SK-N-SH treated with all-trans-retinoic acid at 6 μM for 48 hours (cell line): ENCODE results near the gene CPNE8.

ENCODE experiments used
- ATAC-seq: fragments of 200-7000 bp; cut with Tn5 transposase; 3 replicates; pipeline ENCODE4 v1.9.1; 2020; ENCODE audit warnings: mild to moderate bottlenecking, moderate library complexity
- BACH2 ChIP-seq: fragments of 250-450 bp; sonication (Bioruptor Pico); IDR thresholded peaks from 2 replicates; pipeline ENCODE4 v1.9.0; 2021; ENCODE audit warnings: mild to moderate bottlenecking, borderline replicate concordance
- CSRNP3 ChIP-seq: fragments of 250-450 bp; sonication (Bioruptor Pico); IDR thresholded peaks from 2 replicates; pipeline ENCODE4 v1.5.1; 2021; ENCODE audit warnings: mild to moderate bottlenecking, moderate library complexity
- ESRRG ChIP-seq: fragments of 250-450 bp; sonication (Bioruptor Pico); IDR thresholded peaks from 2 replicates; pipeline ENCODE4 v1.6.1; 2021; ENCODE audit warnings: mild to moderate bottlenecking
- GLIS3 ChIP-seq: fragments of 250-450 bp; sonication (Bioruptor Pico); IDR thresholded peaks from 2 replicates; pipeline ENCODE4 v1.5.0; 2020; ENCODE audit warnings: mild to moderate bottlenecking, moderate library complexity
- ISL1 ChIP-seq: fragments of 250-450 bp; sonication (Bioruptor Pico); IDR thresholded peaks from 2 replicates; pipeline ENCODE4 v2.1.2; 2022; ENCODE audit warnings: mild to moderate bottlenecking, moderate library complexity
- OSR1 ChIP-seq: fragments of 250-450 bp; sonication (Bioruptor Pico); IDR thresholded peaks from 2 replicates; pipeline ENCODE4 v1.8.0; 2022; ENCODE audit warnings: moderate library complexity, mild to moderate bottlenecking, inconsistent platforms
- PPARA ChIP-seq: fragments of 250-450 bp; sonication (Bioruptor Pico); IDR thresholded peaks from 2 replicates; pipeline ENCODE4 v1.5.0; 2020; ENCODE audit warnings: mild to moderate bottlenecking, borderline replicate concordance
- RARB ChIP-seq: fragments of 250-450 bp; sonication (Bioruptor Pico); IDR thresholded peaks from 2 replicates; pipeline ENCODE4 v1.8.0; 2021; ENCODE audit warnings: mild to moderate bottlenecking, moderate library complexity
- SNAI2 ChIP-seq: fragments of 250-450 bp; sonication (Bioruptor Pico); IDR thresholded peaks from 2 replicates; pipeline ENCODE4 v1.5.0; 2020; ENCODE audit warnings: mild to moderate bottlenecking, moderate library complexity
- TOX ChIP-seq: fragments of 250-450 bp; sonication (Bioruptor Pico); IDR thresholded peaks from 2 replicates; pipeline ENCODE4 v1.8.0; 2021; ENCODE audit warnings: mild to moderate bottlenecking, moderate library complexity, borderline replicate concordance
- TSHZ2 ChIP-seq: fragments of 250-450 bp; sonication (Bioruptor Pico); IDR thresholded peaks from 2 replicates; pipeline ENCODE4 v1.5.0; 2020; ENCODE audit warnings: mild to moderate bottlenecking, moderate library complexity
- ZC3H10 ChIP-seq: fragments of 250-450 bp; sonication (Bioruptor Pico); IDR thresholded peaks from 2 replicates; pipeline ENCODE4 v1.5.1; 2021; ENCODE audit warnings: mild to moderate bottlenecking, moderate library complexity
- ZFP3 ChIP-seq: fragments of 250-450 bp; sonication (Bioruptor Pico); IDR thresholded peaks from 2 replicates; pipeline ENCODE4 v1.5.0; 2020; ENCODE audit warnings: mild to moderate bottlenecking, moderate library complexity
- ZFP30 ChIP-seq: fragments of 450-650 bp; formaldehyde crosslinking; IDR thresholded peaks from 2 replicates; pipeline ENCODE4 v1.5.0; 2022; ENCODE audit warnings: mild to moderate bottlenecking, moderate library complexity
- ZNF70 ChIP-seq: fragments of 450-650 bp; formaldehyde crosslinking; IDR thresholded peaks from 2 replicates; pipeline ENCODE4 v1.5.0; 2020; ENCODE audit warnings: mild to moderate bottlenecking, moderate library complexity
- ZNF8 ChIP-seq: fragments of 450-650 bp; formaldehyde crosslinking; IDR thresholded peaks from 2 replicates; pipeline ENCODE4 v1.5.0; 2020; ENCODE audit warnings: mild to moderate bottlenecking, moderate library complexity
- TF ChIP-seq, protein P1 (sequence below): fragments of 250-450 bp; sonication (Bioruptor Pico); IDR thresholded peaks from 2 replicates; pipeline ENCODE4 v1.8.0; 2021; ENCODE audit warnings: low read depth, mild to moderate bottlenecking, moderate library complexity, borderline replicate concordance
- TF ChIP-seq, protein P2 (sequence below): fragments of 250-450 bp; sonication (Bioruptor Pico); IDR thresholded peaks from 2 replicates; pipeline ENCODE4 v1.8.0; 2020; ENCODE audit warnings: mild to moderate bottlenecking, moderate library complexity, borderline replicate concordance

Gene CPNE8

GRCh38 chr12:38934686-38935085 lies 29.3 kb upstream of the CPNE8 start (continued):
- TF ChIP-seq, protein P1, sequence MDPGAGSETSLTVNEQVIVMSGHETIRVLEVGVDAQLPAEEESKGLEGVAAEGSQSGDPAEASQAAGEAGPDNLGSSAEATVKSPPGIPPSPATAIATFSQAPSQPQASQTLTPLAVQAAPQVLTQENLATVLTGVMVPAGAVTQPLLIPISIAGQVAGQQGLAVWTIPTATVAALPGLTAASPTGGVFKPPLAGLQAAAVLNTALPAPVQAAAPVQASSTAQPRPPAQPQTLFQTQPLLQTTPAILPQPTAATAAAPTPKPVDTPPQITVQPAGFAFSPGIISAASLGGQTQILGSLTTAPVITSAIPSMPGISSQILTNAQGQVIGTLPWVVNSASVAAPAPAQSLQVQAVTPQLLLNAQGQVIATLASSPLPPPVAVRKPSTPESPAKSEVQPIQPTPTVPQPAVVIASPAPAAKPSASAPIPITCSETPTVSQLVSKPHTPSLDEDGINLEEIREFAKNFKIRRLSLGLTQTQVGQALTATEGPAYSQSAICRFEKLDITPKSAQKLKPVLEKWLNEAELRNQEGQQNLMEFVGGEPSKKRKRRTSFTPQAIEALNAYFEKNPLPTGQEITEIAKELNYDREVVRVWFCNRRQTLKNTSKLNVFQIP (CRISPR knock-in tag): no peak
- no peak for TF ChIP-seq ZC3H10
- no peak for TF ChIP-seq TSHZ2 (CRISPR knock-in tag)
- no peak for TF ChIP-seq RARB (CRISPR knock-in tag)
- TF ChIP-seq TOX: no peak

GRCh38 chr12:38934078-38934584 lies 28.7 kb upstream of the CPNE8 start:
- ATAC-seq: no peak

GRCh38 chr12:38932320-38932719 lies 26.9 kb upstream of the CPNE8 start:
- no peak for ATAC-seq
- TF ChIP-seq CSRNP3 (CRISPR knock-in tag) (no peak), ESRRG (no peak), ZFP30 (no peak), ZC3H10 (no peak), ZFP3 (no peak), OSR1 (CRISPR knock-in tag) (no peak), PPARA (CRISPR knock-in tag) (no peak), ZNF70 (CRISPR knock-in tag) (no peak)
- TF ChIP-seq, protein P1 (CRISPR knock-in tag): no peak
- TF ChIP-seq, protein P2, sequence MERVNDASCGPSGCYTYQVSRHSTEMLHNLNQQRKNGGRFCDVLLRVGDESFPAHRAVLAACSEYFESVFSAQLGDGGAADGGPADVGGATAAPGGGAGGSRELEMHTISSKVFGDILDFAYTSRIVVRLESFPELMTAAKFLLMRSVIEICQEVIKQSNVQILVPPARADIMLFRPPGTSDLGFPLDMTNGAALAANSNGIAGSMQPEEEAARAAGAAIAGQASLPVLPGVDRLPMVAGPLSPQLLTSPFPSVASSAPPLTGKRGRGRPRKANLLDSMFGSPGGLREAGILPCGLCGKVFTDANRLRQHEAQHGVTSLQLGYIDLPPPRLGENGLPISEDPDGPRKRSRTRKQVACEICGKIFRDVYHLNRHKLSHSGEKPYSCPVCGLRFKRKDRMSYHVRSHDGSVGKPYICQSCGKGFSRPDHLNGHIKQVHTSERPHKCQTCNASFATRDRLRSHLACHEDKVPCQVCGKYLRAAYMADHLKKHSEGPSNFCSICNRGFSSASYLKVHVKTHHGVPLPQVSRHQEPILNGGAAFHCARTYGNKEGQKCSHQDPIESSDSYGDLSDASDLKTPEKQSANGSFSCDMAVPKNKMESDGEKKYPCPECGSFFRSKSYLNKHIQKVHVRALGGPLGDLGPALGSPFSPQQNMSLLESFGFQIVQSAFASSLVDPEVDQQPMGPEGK: no peak

More at GRCh38 chr12:38934078-38934584, 28.7 kb upstream of the CPNE8 start:
- no peak for TF ChIP-seq RARB (CRISPR knock-in tag)
- TF ChIP-seq ZNF8 (CRISPR knock-in tag): no peak
- TF ChIP-seq OSR1 (CRISPR knock-in tag): no peak
- no peak for TF ChIP-seq ZNF70 (CRISPR knock-in tag)
- no peak for TF ChIP-seq CSRNP3 (CRISPR knock-in tag)

DNA sequence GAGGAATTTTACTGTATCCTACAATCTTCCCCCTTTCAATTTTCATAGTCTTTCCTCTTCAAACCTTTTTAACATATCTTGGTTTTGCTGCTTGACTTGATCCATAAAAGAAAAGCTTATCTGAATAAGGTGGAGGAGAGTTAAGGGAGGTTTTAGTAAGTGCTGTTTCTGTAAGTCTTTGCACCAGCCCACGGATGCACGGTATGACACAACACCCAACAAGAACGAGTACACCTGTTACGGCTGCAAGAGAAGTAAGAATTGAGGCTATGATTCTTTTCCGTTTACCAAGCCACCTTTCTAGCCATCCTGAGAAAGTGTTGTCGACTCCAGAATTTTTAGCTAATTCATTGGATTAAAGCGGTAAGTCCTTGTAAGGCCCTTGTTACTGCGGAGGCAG lies 26.1 kb upstream of the CPNE8 start:
- ATAC-seq: no peak
- TF ChIP-seq ZC3H10: no peak
- TF ChIP-seq RARB (CRISPR knock-in tag): no peak
- TF ChIP-seq, all 23 proteins: peak for 0

GRCh38 chr12:38930990-38931389 lies 25.6 kb upstream of the CPNE8 start:
- TF ChIP-seq OSR1 (CRISPR knock-in tag): no peak
- no peak for TF ChIP-seq GLIS3 (CRISPR knock-in tag)
- TF ChIP-seq, protein P1 (CRISPR knock-in tag): no peak
- TF ChIP-seq ZNF8 (CRISPR knock-in tag): no peak
- TF ChIP-seq SNAI2 (CRISPR knock-in tag): no peak
- no peak for TF ChIP-seq TOX
- no peak for TF ChIP-seq CSRNP3 (CRISPR knock-in tag)
- no peak for TF ChIP-seq ZC3H10
- no peak for TF ChIP-seq ZFP3
- no peak for TF ChIP-seq ZNF70 (CRISPR knock-in tag)
- TF ChIP-seq ISL1 (CRISPR knock-in tag): no peak
- no peak for TF ChIP-seq BACH2 (CRISPR knock-in tag)
- TF ChIP-seq ZFP30: no peak
- TF ChIP-seq ESRRG: no peak
- no peak for TF ChIP-seq PPARA (CRISPR knock-in tag)
- no peak for ATAC-seq
